GM21423 (cell line): ENCODE results near the gene NPAS3.

Experiments used
- ATAC-seq: cut with Tn5 transposase; IDR thresholded peaks from one replicate; pipeline ENCODE4 v1.9.1; 2021; ENCODE audit warnings: mild to moderate bottlenecking, moderate library complexity; ENCODE audit not compliant: unreplicated experiment

NPAS3 gene

DNA sequence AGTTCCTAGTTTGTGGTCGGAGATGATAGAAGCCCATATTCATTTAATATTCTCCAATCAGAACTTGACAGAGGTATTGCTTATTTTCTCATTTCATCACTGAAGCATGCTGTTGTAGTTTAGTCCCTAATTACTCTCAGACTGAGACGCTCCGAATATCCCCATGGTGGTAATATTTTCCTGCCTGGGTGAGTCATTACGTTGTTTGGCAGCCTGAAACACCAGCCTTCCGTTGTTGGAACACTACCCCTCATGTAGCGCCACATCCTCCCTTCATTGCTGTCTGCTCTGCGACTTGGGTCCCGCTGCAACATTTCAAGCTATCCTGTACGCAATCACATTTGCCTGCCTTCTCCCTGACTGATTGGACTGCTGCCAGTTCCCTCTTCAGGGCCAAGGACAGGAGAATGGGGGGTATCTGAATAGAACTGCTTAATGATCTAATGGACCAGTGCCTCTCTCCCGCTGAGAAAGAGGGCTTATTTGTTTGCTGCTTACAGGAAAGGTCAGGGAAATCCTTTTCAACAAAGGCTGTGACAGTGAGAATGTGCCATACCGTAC, 369.1 kb downstream of the NPAS3 start:
- no peak for ATAC-seq

DNA sequence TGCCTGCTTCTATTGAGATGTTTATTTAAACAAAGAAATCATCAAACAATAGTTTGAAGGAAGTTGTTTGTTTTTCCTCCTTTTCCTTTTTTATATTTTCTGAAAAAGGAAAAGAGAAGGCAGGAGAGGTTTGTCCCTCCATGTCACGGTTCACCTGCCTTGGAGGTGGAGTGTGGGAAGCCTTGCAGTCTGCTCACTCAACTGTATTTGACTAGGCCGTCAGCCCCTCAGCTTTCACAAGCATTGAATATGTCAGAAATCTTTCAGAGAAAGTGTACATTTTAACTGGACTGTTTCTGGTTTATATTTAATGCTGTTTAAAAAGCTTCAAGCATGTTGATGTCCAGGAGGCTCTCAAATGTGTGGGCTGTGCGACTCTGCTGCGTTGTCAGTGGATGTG, 370.4 kb downstream of the NPAS3 start:
- no peak for ATAC-seq

DNA sequence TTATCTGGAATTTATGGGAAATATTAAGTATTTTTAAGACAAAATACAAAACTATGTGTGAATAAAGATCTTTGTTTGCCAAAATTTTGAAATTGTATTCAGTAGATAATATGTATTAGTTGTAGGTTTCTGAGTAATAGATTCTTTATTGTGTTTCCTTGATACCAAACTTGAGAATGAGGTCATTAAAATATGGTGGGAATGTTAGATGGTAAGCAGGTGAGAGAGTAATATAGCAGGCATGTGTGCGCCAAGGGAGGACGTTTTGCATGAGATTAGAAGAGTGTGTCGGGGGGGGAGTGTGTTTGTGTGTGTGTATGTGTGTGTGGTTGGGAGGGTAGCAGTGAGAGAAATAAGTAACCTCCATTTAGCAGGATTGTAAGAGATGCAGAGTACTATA, 376.5 kb downstream of the NPAS3 start:
- no peak for ATAC-seq

DNA sequence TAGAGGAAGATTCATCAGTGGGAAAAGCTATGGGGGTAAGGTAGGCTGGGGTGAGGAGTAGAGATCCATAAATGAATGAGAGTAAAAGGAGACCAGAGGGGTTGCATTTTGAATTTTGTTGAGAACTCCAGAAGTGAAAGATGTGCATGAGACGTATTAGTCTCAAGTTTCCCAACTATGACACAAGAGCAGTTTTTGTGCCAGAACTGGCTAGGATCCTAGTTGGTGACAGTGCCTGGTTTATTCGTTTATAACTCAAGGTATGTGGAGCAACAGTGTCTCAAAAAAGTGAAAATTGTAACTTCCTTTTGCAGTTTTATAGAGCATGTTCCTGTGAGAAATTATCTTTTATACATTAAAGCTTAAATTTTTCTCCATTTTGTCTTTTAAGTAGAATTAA, 377.0 kb downstream of the NPAS3 start:
- ATAC-seq, result no peak

DNA sequence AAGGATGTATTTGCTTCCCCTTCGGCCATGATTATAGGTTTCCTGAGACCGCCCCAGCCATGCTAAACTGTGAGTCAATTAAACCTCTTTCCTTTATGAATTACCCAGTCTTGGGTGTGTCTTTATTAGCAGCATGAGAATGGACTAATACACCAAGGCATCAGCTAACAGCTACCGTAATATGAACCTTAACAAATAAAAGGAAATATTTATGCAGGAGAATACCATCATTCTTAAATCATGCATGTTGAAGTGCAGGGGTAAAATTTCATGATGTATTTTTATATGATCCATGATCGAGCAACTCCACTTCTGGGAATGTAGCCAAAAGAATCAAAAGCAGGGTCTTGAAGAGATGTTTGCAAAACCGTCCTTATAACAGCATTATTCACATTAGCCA, 379.0 kb downstream of the NPAS3 start:
- ATAC-seq, result no peak

DNA sequence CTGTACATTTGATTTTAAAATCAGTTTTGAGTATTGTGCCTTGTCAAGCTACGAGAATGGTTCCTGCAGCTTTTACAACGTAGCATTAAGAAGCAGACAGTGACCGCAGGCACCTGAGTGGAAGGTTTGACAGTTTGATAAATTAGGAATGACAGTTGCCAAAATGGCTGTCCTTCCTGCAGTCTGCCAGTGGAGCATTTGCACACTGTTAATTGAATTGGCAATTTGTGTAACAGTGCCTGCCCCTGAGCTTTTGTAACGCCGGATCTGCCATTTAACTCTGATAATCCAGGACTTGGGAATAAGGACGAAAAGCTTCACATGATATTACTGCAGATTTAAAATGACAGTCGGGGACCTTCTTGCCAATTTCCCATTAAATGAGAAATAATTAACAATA, 385.3 kb downstream of the NPAS3 start:
- no peak for ATAC-seq

DNA sequence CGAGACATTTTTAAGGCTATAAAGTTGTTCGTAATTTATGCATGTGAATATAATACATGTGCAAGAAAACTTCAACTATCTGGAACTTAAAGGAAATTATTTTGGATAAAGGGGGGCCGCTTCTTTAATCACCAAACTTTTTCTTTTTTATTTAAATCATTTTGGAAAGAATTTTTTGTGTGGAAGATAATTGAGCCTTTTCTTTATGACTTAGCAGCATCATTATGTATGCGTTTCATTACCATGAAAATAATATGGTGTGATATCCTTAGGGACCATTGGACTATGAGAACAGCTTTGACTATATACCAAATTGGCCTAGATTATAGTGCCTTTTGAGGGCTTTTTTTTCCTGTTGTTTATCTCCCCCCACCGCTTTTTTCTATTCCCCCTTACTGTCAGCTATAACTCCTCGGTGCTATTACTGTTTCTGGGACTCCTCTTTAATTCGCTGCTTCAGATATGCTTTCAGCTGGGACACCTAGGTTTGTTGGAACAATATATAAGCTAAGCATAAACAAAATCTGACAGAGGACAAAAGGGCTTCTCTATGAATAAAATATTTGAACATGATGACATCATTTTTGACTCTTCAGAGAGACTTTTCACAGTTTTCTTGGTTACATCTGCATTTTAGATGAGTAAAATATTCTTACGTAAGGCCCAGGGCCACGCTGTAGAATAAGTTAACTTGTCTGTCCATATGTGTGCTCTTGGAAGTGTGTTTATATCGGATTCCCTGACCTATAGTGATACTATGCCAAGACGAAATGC, 392.7 kb downstream of the NPAS3 start:
- no peak for ATAC-seq

DNA sequence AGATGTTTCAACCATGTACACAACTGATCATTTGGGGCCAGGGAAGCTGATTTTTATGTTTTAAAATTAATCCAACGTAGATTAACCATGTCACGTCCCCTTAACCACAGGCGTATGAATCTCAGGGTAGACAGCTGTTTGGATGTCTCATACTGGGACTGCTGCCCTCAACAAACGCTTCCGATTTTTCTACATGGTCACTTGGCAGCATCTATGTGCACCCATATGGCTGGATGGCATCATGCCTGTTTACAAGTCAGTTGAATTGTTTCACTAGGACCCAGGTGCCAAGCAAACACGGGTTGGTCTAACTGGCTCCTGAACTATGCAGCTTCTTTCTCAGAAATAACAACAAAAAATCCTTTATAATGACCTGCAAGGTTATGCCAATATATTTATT, 393.8 kb downstream of the NPAS3 start:
- ATAC-seq, result no peak

DNA sequence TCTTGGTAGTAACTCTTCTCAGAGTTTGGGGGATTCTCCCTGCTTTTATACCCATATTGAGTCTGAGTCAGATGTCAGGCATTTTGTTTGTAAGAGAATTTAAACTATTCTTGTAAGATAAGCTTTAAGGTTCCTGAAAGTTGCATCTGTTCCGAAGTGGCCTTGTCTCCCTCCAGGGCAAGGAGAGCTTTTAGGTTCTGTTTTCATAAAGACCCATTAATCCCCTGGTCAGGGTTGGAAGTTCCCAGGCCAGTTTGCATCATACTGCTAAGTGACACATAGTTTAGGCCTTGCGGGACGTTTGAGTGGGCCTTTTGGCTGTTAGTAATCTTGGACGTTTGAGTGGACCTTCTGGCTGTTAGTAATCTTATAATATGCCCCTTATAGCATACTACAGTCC, 396.7 kb downstream of the NPAS3 start:
- no peak for ATAC-seq

DNA sequence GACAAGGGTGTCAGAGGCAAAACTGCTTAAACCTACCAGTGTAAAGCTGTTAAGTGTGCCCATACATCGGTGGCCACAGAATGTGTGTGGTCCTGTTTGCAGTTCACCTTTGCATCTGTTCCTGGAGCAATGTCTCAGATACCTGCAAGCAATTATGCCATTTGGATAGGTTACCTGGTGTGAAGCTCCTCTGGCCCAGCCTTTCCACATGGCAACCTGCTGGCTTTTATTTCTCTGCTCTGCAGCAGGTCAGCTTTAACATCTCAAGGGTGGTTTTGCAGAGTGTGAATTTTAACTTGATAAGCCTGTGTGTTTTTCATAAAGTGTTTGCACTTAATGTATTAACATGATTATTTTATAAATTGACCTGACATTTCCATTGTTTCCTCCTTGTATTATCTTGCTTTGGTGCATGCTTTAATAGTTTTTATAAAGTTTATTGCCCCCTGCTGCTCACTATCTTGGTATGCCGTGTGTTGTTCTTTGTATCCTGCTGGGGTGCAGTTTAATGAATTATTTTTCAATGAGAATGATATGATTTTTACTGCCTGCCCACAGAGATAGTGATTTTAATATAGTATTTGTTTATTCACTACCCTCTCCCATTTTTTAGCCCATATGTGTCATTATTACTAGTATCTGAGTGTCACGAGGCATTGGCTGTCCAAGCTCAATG, 403.8 kb downstream of the NPAS3 start:
- ATAC-seq, result no peak

DNA sequence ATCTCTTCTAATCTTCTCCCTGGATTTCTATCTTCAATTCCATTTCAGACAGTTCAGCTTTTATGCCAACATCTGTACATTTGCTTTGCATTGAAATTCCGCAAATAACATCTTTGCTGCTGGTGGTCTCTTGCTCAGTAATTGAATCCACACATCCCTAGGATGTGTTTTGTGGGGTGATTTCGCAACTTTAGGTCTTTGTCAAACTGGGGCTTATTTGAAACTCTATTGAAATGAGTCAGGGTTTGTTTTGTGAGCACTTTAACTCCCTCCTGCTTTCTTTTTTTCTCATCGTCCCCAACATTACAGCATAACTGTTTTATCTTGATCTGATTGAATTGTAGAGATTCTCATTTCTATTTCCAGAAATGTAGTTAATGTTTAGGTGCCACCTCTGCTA, 404.3 kb downstream of the NPAS3 start:
- no peak for ATAC-seq

DNA sequence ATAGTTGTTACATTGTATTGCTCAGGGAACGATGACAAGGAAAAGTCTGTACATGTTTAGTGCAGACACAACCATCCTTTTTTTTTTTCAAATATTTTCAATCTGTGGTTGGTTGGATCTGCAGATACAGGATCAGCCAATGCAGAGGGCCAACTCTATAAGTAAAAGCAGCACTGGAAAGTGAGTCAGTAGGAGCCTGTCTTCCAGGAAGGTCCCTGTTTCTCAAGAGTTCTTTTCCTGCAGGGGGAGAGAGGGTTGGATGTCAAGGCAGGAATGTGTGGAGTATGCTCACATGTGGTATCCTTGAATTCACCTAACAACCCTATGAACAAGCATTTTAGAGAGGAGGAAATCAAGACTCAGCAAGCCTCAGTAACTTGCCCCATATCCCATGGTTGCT, 409.1 kb downstream of the NPAS3 start:
- no peak for ATAC-seq

DNA sequence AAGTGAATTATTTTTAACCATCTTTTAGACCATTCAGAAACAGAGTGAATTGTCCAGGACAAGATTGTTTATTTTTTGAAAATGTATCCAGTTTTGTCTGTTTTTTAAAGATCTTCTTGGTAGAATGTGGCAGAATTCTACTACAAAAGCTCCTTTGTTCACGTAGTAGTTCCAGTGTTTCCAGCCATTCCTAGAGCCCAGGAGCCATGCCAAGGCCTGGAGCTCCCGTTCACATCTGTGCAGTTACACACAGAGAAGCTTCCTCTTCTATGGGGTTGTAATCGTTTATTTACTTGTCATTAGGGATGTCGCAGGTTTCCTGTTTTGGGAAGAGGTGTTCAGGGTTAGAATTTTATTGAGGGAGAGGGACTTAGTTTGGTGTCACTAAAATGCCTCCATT, 409.8 kb downstream of the NPAS3 start:
- no peak for ATAC-seq

DNA sequence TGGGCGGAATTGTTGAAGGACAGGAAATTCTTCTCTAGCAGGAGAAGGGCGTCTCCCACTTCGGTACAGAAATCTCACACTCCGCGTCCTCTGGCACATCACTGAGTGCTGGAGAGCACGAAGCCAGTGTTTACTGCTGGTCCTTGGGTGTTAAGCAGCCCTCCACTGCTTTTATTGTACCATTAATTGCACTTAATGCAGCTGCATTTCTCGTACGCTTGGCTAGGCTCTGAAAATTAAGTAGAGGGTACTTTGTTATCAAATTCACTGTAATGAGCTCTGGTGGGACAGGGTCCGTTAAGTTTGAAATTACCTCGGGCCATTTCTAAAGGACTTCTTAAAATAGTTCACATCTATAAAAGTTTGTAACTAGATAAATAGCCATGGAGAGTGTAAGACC, 411.2 kb downstream of the NPAS3 start:
- ATAC-seq, result no peak

DNA sequence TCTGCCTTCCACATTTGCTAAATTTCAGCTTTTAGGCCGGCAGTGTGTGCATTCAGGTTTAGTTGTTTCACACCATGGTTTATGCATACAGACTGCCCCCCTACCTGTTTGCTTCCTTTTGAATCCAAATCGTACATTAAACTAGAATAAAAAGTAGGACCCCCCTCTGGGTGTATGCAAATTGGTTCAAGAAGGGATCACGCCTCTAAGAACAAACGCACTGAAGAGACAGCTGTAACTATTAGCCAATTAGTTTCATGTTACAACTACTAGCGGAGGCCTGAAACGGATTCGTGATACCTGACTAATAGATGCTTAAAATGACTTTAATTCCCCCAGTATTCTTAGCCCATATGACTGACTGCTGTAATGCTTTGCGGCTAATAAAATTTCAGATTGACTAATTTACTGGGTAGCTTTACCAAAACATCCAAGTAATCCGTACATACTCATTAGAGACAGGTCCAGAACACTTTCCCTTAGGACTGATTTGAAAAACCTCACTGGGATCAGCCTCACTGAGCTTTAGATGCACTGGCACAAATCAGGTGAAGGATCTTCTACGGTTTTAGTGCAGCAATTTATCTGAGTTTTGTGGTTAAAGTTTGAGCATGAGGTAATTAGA, 411.8 kb downstream of the NPAS3 start:
- ATAC-seq, result no peak

DNA sequence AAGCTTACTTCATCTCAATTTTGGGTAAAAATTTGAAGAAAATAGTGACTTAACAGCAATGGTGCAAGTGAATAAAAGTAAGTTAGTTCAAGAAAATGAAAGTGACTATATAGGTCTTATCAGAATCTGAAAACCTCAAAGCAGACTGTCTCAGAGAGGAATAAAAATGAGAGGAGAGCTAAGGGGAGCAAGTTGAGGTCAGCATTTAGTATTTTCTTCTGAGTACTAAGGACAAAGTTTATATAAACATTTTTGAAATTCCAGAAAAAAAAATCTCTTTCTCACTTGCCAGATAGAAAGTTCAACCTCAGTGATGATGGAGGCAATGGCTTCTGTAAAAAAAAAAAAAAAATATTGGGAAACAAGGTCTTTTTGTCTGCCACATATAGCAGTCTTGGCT, 414.1 kb downstream of the NPAS3 start:
- no peak for ATAC-seq

DNA sequence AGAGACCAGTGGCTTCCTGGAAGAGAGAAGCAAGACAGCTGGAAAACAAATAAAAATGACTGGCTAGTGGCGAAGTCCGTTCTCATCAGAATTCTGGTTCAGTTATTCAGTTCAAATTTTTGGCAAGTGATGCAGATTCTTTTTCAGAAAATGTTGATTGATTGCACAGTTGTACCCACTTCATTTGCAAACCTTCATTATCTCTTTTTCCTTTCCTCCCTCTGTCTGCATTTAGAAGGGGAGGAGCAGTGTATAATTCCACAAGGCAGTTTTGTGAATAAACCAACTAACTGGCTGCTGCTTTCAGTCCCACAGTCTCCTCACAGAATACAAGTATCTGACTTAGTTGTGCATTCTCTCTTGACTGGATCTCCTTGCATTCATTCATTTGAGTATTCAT, 417.5 kb downstream of the NPAS3 start:
- ATAC-seq, result no peak

DNA sequence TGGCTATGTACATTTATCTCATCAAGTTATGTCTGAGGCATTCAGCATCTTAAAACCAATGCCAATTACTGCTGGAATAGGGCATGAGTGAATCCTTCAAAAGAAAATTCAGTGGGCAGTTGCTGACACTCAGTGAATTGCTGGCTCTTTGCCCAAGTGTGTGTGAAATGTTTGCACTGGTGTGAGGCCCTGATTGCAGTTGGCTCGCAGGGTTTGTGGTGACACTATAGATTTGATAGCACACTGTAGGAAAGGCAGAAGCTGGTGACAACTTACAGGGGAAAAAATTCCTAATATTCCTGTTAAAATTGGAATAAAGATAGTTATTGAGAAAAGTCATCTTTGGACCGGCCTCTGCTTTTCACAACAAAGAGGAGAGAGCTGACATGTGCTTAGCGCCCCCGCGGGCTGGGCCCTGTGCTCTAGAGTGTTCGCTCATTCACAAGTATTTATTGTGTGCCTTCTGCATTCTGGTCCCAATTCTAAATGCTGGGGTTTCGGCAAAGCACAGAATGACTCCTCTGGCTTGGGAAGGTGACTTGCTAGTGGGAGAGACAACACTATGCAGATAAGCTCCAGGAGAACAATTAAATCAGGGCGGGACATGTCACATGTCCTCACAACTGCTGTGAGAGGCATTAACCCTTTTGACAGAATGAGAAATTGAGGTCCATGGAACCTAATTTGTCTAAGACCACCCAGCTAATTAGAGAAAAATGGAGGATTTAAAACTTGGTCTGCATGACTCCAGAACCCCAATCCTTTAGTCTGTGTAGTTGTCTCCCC, 418.7 kb downstream of the NPAS3 start:
- ATAC-seq, result no peak

DNA sequence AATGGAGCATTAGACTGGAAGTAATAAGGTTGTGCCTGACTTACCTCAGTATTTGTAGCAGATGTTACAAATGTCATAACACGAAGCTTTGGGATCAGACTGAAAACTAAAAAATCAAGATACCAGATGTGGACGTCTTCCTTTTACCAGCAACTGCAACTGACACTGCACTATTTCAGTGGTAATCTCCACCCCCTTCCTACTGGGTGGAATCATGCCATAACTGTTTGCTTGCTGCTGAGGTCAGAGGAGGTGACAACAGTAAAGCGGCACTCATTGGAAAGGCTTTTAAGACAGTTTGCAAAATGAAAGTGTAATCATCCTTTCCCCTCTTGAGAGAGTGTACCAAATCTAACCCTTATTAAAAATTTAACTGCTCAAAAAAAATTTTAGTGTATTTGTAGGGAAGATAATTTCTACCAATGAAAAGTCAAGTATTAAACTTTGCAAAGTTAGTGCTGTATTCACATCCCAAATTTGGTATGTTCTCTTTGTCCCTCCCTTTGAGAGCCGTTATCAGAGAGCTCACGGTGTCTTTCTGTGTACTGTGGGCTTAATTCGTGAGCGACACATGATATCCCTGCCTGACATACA, 420.7 kb downstream of the NPAS3 start:
- ATAC-seq, result no peak

DNA sequence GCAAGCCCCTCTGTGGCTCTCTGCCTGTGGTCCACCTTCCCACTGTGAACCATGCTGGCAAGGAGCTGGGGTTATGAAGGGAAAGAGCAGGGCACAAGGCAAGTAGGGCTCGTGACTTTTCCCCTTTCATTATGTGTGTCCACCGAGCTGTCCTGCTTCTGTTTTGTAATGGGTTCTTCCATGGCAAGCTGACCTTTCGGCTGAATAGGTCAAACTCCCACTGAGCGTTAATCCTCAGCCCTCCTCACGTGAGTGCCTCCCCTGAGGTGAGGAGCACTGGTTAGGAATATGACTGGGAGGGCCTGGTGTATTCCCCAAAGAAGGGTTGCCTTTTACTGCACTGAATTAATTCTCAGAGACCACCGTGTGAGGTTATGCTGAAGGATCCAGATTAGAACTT, 424.3 kb downstream of the NPAS3 start:
- ATAC-seq, result no peak

DNA sequence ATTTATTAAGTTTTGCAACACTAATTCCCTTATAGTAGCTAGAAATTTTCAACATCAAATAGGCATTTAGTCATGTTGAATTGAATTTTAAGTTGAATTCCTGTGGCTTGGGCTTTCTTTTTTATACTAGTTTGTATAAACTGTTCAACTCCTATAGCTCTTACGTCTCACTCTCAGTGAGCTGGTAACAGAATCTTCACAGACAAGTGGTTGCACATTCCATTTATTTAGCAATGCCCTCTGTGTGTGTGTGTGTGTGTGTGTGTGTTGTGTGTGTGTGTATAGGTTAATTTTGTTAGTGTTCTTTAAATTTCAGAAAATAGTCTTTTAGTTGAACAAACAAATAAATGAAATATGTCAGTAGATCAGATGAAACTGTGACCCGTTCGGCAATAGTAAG, 425.0 kb downstream of the NPAS3 start:
- no peak for ATAC-seq
